ENCODE data around the gene REP15. TPM values are rescaled to one million over a fixed set of nuclear protein-coding genes. Genes with fewer than 3 reads are reported as not detected.
A peak's percentile ranks its signal among the peaks of the same experiment; 100 is the strongest.

The REP15 gene, protein sequence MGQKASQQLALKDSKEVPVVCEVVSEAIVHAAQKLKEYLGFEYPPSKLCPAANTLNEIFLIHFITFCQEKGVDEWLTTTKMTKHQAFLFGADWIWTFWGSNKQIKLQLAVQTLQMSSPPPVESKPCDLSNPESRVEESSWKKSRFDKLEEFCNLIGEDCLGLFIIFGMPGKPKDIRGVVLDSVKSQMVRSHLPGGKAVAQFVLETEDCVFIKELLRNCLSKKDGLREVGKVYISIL
- total RNA-seq (1 to 10 TPM in 2 of 4 donors, under 1 TPM in 2; 0.54 to 1.7 (median 0.95) TPM), polyA plus RNA-seq (100 to 1,000 TPM in 2 of 3 donors, 10 to 100 TPM in 1; 33.4 to 251 (median 187) TPM)

DNA sequence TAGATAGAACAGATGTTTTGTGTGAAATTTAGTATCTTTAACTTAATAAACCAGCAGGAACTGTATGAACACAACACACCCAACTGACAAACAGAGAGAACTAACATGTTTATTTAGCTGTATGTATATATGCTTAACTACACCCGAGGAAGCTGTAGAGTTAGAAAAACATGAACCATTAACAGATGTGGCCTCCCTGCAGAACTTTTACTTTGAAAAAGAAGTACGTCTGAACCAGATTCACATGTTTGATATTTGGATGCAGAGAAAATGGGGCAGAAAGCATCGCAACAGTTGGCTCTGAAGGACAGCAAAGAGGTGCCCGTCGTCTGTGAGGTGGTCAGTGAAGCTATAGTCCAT lies at the start of gene REP15:
REP15 (plus strand) TSS at position 155 of the 360 bp plus-strand sequence; CDS start at position 271, 116 bp downstream.
- H3K36me3 ChIP-seq = peaks cover 0 to 46% (median 19%) of the 10 kb centered on the region in 4 donors
- DNase-seq = no peak
- H3K4me3 ChIP-seq = no peak within 1 kb of the TSS
- H3K27ac ChIP-seq = no peak within 1 kb of the TSS
- no peaks in the 10 kb centered on the region for H3K27me3 ChIP-seq
- TF ChIP-seq POLR2A (IDR thresholded peaks at IDR 0.05) (no peak), EP300 (IDR thresholded peaks at IDR 0.05) (no peak), POLR2AphosphoS5 (IDR thresholded peaks at IDR 0.05) (no peak), CTCF (IDR thresholded peaks at IDR 0.05) (no peak)
- peaks cover 0 to 4% (median 0%) of the 10 kb centered on the region in 4 donors for H3K4me1 ChIP-seq
- H3K9me3 ChIP-seq = no peaks in the 10 kb centered on the region
- intact Hi-C loops (cut with DNase I) = no loop called here
- WGBS, 2 donors = 25 to 56% methylated on average over 5 of the region's 5 CpGs

DNA sequence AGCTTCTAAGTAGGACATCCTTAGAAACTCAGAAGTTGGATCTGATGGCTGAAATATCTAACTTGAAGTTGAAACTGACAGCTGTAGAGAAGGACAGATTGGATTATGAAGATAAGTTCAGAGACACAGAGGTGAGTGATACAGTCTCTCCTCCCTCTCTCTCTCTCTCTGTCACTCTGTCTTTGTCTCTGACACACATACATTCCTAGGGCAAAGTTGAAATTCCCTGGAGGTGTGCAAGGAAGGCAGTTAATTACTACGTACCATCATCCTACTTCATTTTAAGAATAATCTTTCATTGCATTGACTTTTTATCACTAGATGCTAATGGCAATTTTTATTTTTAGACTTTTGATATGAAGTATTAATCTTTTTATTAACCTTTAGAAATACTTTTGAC lies 46.2 kb upstream of the REP15 start:
- DNase-seq = no peak
- intact Hi-C loops (cut with DNase I) = no loop called here
- H3K4me3 ChIP-seq = no peak overlapping the region
- H3K27me3 ChIP-seq = no peaks in the 10 kb centered on the region
- no peaks in the 10 kb centered on the region for H3K4me1 ChIP-seq
- peaks cover 0 to 31% (median 2%) of the 10 kb centered on the region in 4 donors for H3K36me3 ChIP-seq
- no peak for TF ChIP-seq EP300 (IDR thresholded peaks at IDR 0.05)
- TF ChIP-seq POLR2A (IDR thresholded peaks at IDR 0.05) = no peak
- no peak for TF ChIP-seq CTCF (IDR thresholded peaks at IDR 0.05)
- TF ChIP-seq POLR2AphosphoS5 (IDR thresholded peaks at IDR 0.05) = no peak
- H3K9me3 ChIP-seq = no peaks in the 10 kb centered on the region
- no peak overlapping the region for H3K27ac ChIP-seq
- WGBS, 2 donors = 97 to 98% methylated on average over 1 of the region's 1 CpG

GRCh38 chr12:27651201-27651600 lies 45.0 kb upstream of the REP15 start:
- TF ChIP-seq EP300 (IDR thresholded peaks at IDR 0.05) (no peak), CTCF (IDR thresholded peaks at IDR 0.05) (no peak), POLR2A (IDR thresholded peaks at IDR 0.05) (no peak), POLR2AphosphoS5 (IDR thresholded peaks at IDR 0.05) (no peak)
- H3K4me3 ChIP-seq = no peak overlapping the region
- no peaks in the 10 kb centered on the region for H3K9me3 ChIP-seq
- no peaks in the 10 kb centered on the region for H3K4me1 ChIP-seq
- no peak for DNase-seq
- intact Hi-C loops (cut with DNase I) = no loop called here
- WGBS, 2 donors = 95 to 97% methylated on average over 1 of the region's 1 CpG
- no peaks in the 10 kb centered on the region for H3K27me3 ChIP-seq
- peaks cover 0 to 37% (median 2%) of the 10 kb centered on the region in 4 donors for H3K36me3 ChIP-seq
- no peak overlapping the region for H3K27ac ChIP-seq

DNA sequence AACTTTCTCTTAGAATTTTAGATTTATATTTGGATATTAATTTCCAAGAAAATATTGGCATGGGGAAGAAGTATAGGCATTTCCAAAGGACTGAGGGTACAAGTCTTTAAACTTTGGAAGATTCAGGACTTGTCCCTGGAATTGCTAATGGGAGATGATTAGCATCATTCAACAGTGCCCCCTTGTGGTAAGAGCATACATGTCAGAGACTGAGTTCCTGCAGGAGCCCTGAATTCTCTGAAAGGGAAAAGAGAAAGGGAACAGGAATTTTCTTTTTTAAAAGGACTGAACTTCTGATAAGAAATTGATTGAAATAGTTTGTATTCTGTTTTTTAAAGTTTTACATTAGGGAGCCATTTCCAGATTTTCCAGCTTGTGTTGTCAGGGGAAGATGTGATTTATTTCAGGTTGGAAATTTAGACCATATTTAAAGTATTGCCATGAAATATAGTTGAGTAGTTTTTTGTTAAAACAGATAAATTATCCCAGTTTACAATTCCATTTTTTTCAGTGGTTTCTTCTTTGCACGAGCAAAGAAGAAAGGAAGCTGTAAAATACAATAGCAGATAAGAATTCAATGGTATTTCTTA lies 44.0 kb upstream of the REP15 start:
- TF ChIP-seq CTCF (IDR thresholded peaks at IDR 0.05) (peak; percentile 27 to 84 (median 81)), EP300 (IDR thresholded peaks at IDR 0.05) (no peak)
- Histone ChIP-seq H3K36me3 (peaks cover 0 to 46% (median 6%) of the 10 kb centered on the region in 4 donors), H3K27ac (no peak overlapping the region), H3K4me3 (no peak overlapping the region), H3K9me3 (no peaks in the 10 kb centered on the region), H3K27me3 (no peaks in the 10 kb centered on the region), H3K4me1 (no peaks in the 10 kb centered on the region)
- intact Hi-C loops (cut with DNase I) = loop anchor here (1.0 to 2.0 kb wide), 2 partner anchors 127 to 217 kb away; partner anchors contain the start of gene PPFIBP1
- 44 to 66% methylated on average over 1 of the region's 1 CpG for WGBS, 2 donors
- no peak for DNase-seq

All from sigmoid colon (tissue), 7 donors.